GM12892 (cell line): ENCODE data around the gene GLS2.
"Not testable (repeated sequence)": the region's sequence is repeated elsewhere in the genome, so short reads cannot be mapped to it uniquely, and the experiment has no call there.

Experiments
- DNase-seq: peaks from one replicate; pipeline ENCODE4 v3.0.0; 2011; ENCODE audit not compliant: insufficient read length
- FAIRE-seq: peaks from 2 replicates; lab custom pipeline; 2011; peaks lifted over from hg19 to GRCh38; lab: Jason Lieb, UNC
- POLR2A ChIP-seq: IDR thresholded peaks from 2 replicates; pipeline ENCODE4 v1.6.1; 2011; ENCODE audit warnings: low read depth, low read length, control low read depth
- POLR2AphosphoS5 ChIP-seq: IDR thresholded peaks from 2 replicates; pipeline ENCODE4 v1.6.1; 2011; ENCODE audit warnings: low read depth, low read length, control low read depth
- TAF1 ChIP-seq: IDR thresholded peaks from 2 replicates; pipeline ENCODE4 v1.6.1; 2011; ENCODE audit warnings: low read depth, mild to moderate bottlenecking, control low read depth, low read length, borderline replicate concordance

The GLS2 gene

GRCh38 chr12:56517854-56518253 lies 29.9 kb upstream of the GLS2 start:
- DNase-seq = no peak
- TF ChIP-seq POLR2AphosphoS5 (no peak), POLR2A (no peak), TAF1 (no peak)
- no peak for FAIRE-seq

GRCh38 chr12:56514014-56514318 lies 26.0 kb upstream of the GLS2 start:
- not testable (repeated sequence) for DNase-seq

GRCh38 chr12:56510786-56511185 lies 22.8 kb upstream of the GLS2 start:
- no peak for FAIRE-seq
- TF ChIP-seq POLR2A (no peak), TAF1 (no peak), POLR2AphosphoS5 (no peak)
- DNase-seq = no peak

More at GRCh38 chr12:56514014-56514318, 26.0 kb upstream of the GLS2 start:
- FAIRE-seq = not testable (repeated sequence)

- FAIRE-seq, DNase-seq: not testable (repeated sequence)
These were observed 11.9 kb upstream of the GLS2 start for GRCh38 chr12:56499879-56500278.

- DNase-seq, FAIRE-seq: not testable (repeated sequence)
These were observed 11.5 kb upstream of the GLS2 start for GRCh38 chr12:56499452-56499851.

GRCh38 chr12:56498126-56498902 lies 10.4 kb upstream of the GLS2 start:
- DNase-seq, FAIRE-seq: not testable (repeated sequence)

GRCh38 chr12:56496704-56497103 lies 8.7 kb upstream of the GLS2 start:
- not testable (repeated sequence) for FAIRE-seq

GRCh38 chr12:56494481-56494880 lies 6.5 kb upstream of the GLS2 start:
- not testable (repeated sequence) for DNase-seq, FAIRE-seq

More at GRCh38 chr12:56496704-56497103, 8.7 kb upstream of the GLS2 start:
- not testable (repeated sequence) for DNase-seq

GRCh38 chr12:56494106-56494415 lies 6.1 kb upstream of the GLS2 start:
- not testable (repeated sequence) for FAIRE-seq, DNase-seq

- DNase-seq, FAIRE-seq: not testable (repeated sequence)
These were observed 5.6 kb upstream of the GLS2 start for GRCh38 chr12:56493409-56494105.

GRCh38 chr12:56490360-56490759 lies 2.4 kb upstream of the GLS2 start:
- FAIRE-seq = no peak
- no peak for DNase-seq
- no peak for TF ChIP-seq POLR2A
- no peak for TF ChIP-seq TAF1
- TF ChIP-seq POLR2AphosphoS5 = no peak

GRCh38 chr12:56487448-56488040 lies 417 bp downstream of the GLS2 start:
- DNase-seq = peak; percentile 22
- TF ChIP-seq POLR2AphosphoS5 (no peak), POLR2A (no peak), TAF1 (no peak)
- FAIRE-seq = no peak

GRCh38 chr12:56486694-56487093 lies 1.3 kb downstream of the GLS2 start:
- FAIRE-seq (no peak), DNase-seq (no peak)
- no peak for TF ChIP-seq POLR2A
- TF ChIP-seq POLR2AphosphoS5 = no peak
- TF ChIP-seq TAF1 = no peak

- FAIRE-seq = no peak
- no peak for TF ChIP-seq POLR2A
- no peak for TF ChIP-seq TAF1
- TF ChIP-seq POLR2AphosphoS5 = no peak
- no peak for DNase-seq
These were observed 3.4 kb downstream of the GLS2 start for GRCh38 chr12:56484566-56484965.

- no peak for DNase-seq
- FAIRE-seq = no peak
- TF ChIP-seq TAF1 = no peak
- no peak for TF ChIP-seq POLR2AphosphoS5
- no peak for TF ChIP-seq POLR2A
These were observed 8.3 kb downstream of the GLS2 start for GRCh38 chr12:56479625-56480024.
